HG02885 (cell line): ENCODE results near the gene NECAP2.
"Not testable (repeated sequence)": the region's sequence is repeated elsewhere in the genome, so short reads cannot be mapped to it uniquely, and the experiment has no call there.

Experiments used
- ATAC-seq: cut with Tn5 transposase; IDR thresholded peaks from one replicate; pipeline ENCODE4 v1.9.1; 2021; ENCODE audit warnings: mild to moderate bottlenecking; ENCODE audit not compliant: unreplicated experiment, poor library complexity

NECAP2 gene

DNA sequence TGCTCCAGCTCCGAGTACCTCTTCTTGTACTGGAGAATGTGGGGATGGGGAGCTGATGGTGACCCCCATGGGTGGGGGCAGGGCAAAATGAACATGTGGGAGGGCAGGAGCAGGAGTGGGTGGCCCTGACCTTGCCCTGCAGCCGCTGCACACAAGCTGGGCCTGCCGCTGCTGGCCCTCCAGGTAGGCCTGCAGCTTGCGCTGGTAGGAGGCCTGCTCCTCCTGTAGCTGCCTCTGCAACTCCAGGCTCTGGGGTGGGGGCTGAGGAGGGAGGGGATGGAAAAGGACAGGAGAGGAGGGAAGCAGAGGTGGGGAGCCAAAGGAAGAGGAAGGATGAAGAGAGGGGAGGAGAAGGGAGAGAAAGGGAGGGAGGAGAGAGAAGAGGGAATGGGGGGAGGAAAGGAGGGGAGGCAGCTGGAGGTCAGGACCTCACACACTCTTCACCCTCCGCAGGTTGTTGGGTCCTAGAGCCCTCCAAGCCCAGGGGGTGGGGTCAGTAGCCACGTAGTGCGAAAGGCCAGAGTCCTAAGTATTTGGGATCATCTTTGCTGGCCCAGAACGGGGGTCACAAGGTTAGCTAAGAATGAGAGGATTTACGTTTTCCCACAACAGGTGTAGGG lies 50.6 kb downstream of the NECAP2 start:
- no peak for ATAC-seq

- ATAC-seq: not testable (repeated sequence)
Observed at GRCh38 chr1:16492937-16493336, 52.4 kb downstream of the NECAP2 start.

DNA sequence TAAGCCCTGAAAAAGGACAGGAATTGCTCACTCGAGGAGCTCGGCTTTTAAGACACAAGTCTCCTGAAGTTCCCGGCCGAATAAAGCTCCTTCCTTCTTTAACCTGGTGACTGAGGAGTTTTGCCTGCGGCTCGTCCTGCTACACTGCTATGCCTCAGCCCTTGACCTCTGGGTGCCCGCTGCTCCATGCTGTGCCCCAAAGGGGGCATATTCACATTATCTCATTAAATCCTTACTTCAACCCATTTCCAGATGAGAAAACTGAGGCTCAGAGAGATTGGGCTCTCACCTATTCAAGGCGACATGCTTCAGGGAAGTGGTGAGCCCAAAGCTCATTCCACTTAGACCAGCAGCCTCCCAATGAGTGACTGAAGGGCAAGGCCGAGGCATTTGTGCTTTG lies 53.2 kb downstream of the NECAP2 start:
- not testable (repeated sequence) for ATAC-seq

DNA sequence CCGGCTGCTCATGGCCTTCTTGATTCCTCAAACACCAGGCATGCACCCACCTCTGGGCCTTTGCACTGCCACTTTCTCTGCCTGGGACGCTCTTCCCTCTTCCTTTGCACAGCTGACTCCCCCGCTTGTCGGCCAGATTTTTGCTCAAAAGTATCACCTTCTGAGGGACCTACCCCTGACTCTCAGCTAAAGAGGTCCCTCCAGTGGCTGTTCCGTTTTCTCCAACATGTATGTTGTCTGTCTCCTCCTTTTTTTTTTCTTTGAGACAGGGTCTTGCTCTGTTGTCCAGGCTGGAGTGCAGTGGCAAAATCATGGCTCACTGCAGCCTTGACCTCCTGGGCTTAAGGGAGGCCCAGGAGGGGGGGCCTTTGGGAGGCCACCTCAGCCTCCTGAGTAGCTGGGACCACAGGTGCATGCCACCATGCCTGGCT lies 57.0 kb downstream of the NECAP2 start:
- ATAC-seq: not testable (repeated sequence)

DNA sequence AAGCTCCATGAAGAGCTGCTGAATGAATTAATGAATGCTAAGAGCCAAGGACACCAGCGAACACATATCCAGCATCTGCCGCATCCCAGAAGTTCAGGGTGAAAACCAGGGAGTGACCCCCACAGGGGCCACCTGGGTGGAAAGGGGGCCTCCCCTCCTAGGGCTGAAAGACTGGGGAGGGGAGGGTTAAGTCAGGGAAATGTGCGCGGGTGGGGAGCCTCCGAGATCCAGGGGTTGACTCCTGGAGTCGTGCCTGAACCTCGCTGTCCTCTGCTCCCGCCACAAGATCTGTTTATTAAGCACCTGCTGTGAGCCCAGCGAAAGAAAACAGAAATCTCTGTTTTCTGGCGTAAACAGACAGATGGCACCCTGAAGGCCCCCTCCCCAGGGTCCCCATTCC lies 57.5 kb downstream of the NECAP2 start:
- ATAC-seq: not testable (repeated sequence)

DNA sequence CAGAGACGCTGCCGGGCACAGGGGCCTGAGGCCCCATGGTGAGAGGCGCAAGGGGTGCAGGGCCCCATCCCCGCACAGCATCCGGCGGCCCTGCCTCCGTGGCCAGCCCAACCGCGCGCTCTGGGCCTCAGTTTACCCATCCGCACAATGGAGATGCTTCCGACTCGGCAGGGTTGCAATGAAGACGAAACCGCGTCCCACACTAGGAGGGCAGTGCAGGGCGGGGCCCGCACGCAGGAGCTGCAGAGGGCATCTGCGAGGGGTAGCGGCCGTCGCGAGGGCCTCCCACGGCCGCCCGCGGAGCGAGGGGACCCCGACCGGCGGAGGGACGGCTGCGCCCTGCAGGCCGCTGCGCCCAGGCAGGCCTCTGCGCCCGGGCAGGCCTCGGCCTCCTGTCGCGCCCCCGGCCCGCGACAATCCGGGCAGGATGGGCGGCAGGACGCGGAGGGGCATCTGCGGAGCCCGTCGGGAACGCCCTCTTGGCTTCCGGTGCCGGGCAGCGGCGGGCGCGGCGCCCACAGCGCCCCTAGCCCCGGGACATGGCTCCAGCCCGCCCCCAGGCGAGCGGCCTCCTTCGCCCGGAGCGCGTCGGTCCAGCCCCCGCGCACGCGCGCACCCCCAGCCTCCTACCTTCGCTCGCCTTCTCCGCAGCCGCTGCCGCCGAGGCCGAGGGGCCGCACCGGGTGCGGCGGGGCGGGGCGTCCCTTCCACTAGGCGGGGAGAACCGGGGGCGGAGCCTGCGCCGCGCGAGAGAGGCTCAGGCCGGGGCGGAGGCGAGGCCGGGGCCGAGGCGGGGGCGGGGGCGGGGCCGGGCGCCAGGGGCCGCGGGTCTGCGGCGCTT lies 58.3 kb downstream of the NECAP2 start:
- ATAC-seq: peak; percentile 87

DNA sequence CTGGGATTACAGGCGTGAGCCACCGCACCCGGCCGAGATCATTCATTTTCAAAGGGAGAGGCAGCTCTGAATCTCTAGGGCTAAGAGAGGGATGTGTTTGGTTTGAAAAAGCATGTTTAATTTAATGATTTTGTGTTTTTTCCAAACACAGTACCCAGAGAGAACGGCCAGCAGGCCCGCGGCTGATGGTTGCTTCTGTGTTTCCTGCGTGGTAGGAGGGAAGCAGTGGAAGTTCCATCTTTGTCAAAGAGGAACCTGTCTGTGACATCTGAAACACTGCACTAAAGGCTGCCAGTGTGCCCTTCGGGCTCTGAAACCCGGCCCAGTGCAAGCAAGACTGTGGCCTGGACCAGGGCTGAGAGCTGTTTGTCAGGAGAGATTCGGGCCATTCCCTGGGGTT lies 59.9 kb downstream of the NECAP2 start:
- not testable (repeated sequence) for ATAC-seq

DNA sequence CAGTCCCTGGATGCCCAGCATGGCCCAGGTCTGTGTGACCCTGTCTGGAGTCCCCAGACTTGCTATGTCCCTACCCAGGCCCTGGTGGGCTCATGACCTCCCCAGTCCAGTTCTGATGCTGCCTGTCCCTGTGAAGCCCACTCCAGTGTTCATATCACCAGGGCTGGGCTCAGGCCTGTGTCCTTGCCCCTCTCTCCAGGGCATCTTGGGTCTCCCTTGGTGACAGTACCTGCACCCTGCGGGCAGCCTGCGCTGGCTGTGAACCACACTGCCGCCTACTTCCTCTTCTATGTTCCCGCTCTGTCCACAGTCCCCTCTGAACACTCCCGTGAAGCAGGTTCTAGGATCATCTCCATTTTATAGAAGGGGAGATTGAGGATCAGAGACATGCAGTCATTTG lies 60.5 kb downstream of the NECAP2 start:
- ATAC-seq: not testable (repeated sequence)

DNA sequence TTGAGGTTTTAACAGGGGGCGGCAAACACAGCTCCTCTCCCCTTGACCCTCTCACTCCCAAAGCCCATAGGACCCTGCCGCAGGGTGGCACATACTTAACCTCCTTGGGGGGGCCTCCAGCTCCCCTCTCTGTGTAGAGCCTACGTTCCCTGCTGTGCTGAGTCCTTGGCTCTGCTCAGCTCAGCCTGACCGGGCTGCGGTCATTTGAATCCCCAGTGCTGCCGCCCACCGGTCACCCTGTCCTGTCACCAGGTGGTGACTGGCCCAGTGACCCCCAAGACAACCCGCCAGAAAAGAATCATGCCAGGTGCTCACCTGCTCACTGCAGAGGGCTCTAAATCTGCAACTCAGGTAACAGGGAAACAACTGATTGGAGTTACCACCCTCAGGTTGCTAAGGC lies 60.9 kb downstream of the NECAP2 start:
- ATAC-seq: not testable (repeated sequence)

DNA sequence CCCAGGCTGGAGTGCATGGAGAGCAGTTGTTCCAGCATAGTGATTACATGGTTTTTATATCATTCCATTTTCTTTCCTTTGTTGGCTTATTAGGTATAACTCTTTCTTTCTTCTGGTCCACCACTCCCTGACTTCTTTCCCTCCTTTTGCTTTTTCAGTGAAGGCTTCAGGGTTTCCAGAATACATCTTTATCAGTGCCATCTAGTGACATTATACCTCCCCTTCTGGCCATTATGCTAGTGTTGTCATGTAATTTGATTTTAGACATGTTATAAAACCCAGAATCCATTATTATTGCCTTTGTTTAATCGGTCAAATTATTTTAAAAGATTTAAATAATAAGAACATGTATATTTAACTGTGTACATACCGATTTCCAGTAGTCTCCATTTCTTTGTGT lies 63.0 kb downstream of the NECAP2 start:
- ATAC-seq: no peak

DNA sequence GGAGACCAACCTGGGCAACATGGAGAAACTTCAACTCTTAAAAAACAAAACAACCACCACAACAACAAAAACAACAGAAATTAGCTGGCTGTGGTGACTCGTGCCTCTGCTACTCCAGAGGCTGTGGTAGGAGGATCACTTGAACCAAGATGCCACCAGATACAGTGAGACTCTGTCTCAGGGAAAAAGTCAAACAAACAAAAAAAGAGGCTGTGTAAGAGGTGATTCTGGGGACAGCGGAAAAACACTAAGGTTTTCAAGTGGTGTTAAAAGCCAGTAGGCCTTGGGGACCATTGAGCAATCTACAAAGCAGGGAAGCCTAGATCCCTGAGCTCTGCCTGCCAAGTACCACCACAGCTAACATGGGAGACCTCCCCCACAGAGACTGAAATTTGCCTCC lies 65.3 kb downstream of the NECAP2 start:
- not testable (repeated sequence) for ATAC-seq

- ATAC-seq: not testable (repeated sequence)
Observed at GRCh38 chr1:16506364-16507136, 66.0 kb downstream of the NECAP2 start.

DNA sequence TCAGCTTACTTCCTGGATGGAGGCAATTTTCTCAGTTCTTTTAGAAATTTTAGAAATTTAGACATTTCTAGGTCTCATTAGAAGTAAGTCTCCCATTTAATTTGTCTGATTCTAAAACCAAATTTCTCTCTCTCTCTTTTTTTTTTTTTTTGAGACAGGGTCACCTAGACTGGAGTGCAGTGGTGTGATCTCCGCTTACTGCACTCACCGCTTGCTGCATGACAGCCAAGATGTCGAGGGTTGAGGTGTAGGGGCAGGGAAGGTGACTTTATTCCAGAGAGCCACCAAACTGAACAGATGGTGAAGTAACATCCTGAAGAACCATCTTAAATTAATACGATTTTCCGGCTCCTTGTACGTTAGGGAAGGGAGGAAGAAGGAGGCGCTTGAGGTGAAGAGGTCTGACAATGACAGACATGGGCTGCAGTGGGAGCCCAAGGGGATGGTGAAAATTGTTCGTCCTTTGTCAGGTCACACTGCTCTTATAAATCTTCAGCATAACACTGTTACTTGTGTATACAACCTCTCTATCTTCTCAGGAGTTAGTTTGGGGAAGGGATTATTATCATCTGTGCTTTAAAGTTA lies 68.4 kb downstream of the NECAP2 start:
- not testable (repeated sequence) for ATAC-seq
